ENCODE data around the gene NSMCE3.
"Not testable (repeated sequence)": the region's sequence is repeated elsewhere in the genome, so short reads cannot be mapped to it uniquely, and the experiment has no call there.

NSMCE3 gene

GRCh38 chr15:29270169-29270955 is 740 bp upstream of the NSMCE3 start:
- in situ Hi-C loops (cut with MboI; ENCODE audit: low sequenced_read_pairs), result no loop called here

- in situ Hi-C loops (cut with MboI; ENCODE audit: low sequenced_read_pairs), result no loop called here
Observed at GRCh38 chr15:29268706-29269484, 727 bp downstream of the NSMCE3 start.

- in situ Hi-C loops (cut with MboI; ENCODE audit: low sequenced_read_pairs), result no loop called here
Observed at GRCh38 chr15:29266052-29266582, 3.5 kb downstream of the NSMCE3 start.

- in situ Hi-C loops (cut with MboI; ENCODE audit: low sequenced_read_pairs), result no loop called here
Observed at GRCh38 chr15:29263289-29263688, 6.3 kb downstream of the NSMCE3 start.

GRCh38 chr15:29262738-29263137 is 6.9 kb downstream of the NSMCE3 start:
- in situ Hi-C loops (cut with MboI; ENCODE audit: low sequenced_read_pairs), result no loop called here

DNA sequence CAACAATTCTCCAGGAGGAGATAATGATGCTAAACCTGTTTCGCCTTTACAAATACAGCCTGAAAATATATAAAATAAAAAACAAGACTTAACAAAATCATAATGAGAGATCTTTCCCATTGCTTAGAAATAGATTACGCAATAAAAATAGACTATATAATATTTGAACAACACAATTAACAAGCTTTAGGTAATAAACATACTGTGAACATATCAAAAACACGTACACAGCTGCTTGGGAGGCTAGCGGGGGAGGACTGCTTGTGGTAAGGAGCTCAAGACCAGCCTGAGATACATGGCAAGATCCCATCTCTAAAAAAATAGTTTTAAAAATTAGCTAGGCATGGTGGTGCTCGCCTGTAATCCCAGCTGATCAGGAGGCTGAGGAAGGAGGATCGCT is 8.7 kb downstream of the NSMCE3 start:
- in situ Hi-C loops (cut with MboI; ENCODE audit: low sequenced_read_pairs), result no loop called here

- in situ Hi-C loops (cut with MboI; ENCODE audit: low sequenced_read_pairs), result no loop called here
Observed at GRCh38 chr15:29259233-29259632, 10.4 kb downstream of the NSMCE3 start.

DNA sequence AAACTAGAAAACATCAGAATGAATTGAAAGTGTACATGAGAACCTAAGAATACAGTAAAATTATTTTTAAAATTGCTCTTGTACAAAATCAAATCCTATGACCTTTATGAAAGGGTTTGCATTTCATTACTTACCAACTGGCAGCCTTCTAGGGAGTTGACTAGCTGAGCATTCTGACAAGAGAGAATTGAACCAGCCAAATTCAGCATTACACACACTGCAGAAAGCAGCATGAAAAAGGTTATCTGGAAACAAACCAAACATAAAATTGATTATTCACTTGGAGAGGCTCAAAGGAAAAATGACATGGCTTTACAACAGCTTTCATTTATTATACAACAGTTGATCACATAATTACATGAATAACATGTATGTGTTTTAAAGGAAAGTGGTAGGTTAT is 17.4 kb downstream of the NSMCE3 start:
- in situ Hi-C loops (cut with MboI; ENCODE audit: low sequenced_read_pairs), result no loop called here

GRCh38 chr15:29244544-29244943 is 25.1 kb downstream of the NSMCE3 start:
- in situ Hi-C loops (cut with MboI; ENCODE audit: low sequenced_read_pairs), result no loop called here

DNA sequence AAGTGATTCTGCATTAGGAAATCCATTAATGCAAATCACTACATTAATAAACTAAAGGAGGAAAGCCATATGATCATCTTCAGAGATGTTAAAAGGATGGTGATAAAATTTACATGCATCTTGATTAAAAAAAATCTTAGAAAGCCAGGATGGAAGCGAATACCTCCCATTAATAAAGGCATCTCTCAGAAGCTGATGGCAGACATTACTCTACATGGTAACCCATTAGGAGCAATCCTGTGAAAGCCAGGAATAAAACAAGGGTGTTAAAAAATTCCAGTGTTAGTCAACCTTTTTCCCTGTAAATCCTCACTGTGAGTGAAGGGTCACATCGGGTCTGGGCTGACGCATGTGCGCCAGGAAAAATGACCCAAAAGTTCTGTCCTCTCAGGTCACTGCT is 25.5 kb downstream of the NSMCE3 start:
- in situ Hi-C loops (cut with MboI; ENCODE audit: low sequenced_read_pairs), result no loop called here

DNA sequence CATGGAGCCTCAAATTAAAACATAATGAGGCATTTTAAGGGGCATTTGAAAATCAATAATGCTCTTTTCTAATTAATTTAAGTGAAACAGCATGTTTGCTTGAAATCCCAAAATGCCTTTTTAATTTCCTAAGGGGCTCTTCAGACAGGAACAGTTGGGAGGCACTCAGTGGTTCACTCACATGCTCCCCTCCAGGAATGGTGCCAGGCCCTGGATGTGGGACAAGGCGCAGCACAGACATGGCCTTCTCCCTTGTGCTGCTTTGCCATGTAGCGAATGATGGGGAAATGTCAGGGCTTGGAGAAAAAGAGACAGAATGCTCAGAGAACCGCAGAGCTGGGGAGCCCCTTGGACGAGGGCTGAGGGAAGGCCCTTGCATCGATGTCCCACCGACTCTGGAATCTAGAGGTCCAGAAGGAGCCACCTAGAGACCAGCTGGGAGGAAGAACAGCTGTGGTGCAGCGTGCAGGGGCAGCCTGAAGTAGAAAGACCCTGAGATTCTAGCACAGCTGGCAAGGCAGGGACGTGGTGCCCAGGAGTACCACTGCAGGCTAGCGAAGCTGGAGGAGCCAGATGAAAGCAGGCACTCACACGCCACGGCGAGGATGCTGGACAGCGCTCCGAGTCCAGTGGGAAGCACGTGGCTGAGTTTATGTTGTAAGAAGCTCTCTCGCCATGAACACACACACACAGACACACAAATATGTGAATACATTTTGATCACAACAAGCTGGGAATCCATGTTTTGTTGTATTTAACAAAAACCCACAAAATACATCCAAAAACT is 27.0 kb downstream of the NSMCE3 start:
- in situ Hi-C loops (cut with MboI; ENCODE audit: low sequenced_read_pairs), result no loop called here

DNA sequence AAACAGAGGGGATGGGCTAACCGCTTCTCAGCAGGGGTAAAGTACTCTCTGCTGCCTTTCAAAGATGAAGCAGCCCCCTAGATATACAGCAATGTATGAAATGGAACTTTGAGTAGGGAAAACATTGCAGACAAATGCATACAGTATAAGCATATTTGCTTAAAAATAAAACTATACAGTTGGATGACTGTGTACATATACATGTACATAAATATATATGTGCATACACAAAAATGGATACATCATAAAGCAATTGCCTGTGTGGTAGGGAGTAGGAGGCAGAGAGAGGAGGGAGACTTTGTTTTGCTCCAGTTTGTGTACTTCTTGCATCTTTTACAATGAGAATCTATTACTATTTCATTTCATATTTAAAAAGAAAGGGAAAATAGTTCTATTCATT is 28.4 kb downstream of the NSMCE3 start:
- in situ Hi-C loops (cut with MboI; ENCODE audit: low sequenced_read_pairs), result no loop called here

DNA sequence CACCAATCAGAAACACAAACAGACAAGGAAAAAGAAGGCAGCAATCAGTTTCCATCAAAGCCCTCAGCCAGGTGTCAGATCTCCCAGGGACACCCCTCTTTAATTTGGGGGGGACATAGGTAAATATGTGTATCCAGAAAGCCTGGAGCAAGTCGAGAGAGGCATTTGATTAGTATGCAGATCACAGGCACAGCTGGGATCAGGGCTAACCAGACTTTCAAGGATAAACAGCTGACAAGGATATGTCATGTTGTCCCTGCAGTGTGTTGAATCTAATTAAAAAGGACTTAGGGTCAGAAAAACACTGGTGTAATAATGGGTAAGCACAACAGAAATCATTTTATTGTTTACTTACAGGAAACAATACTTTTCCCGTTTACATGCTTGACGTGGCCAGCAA is 30.2 kb downstream of the NSMCE3 start:
- in situ Hi-C loops (cut with MboI; ENCODE audit: low sequenced_read_pairs), result no loop called here

GRCh38 chr15:29233566-29233965 is 36.1 kb downstream of the NSMCE3 start:
- in situ Hi-C loops (cut with MboI; ENCODE audit: low sequenced_read_pairs), result no loop called here

- in situ Hi-C loops (cut with MboI; ENCODE audit: low sequenced_read_pairs), result no loop called here
Observed at GRCh38 chr15:29226436-29227208, 43.0 kb downstream of the NSMCE3 start.

DNA sequence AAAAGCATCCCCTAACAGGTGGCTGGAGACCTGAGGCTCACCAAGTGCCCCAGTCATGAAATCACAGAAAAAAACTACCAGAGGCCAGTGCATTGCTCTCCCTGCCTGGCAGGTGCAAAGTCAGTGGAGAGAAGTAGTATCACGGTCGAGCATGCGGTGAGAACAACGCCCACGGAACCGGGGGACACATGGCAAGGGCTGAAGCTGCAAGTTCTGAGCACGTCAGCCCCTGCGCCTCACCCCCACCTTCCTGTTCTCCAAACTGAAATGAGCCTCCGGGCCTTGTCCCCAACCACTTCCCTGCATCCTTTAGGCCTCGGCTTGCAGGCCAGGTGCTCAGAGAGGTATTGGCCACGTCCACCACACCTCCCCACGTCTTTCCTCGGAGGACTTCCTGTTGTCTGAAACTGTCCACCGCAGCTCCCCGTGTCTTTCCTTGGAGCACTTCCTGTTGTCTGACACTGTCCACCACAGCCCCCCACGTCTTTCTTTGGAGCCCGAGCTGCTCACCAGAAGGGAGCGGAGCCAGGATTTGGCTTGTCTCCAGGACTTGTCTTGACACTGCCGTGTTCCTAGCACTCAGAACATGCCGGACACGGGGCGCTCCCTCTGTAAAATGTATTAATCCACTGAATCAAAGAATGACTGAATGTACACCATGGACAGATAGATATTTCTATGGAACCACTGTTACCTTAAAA is 43.9 kb downstream of the NSMCE3 start:
- in situ Hi-C loops (cut with MboI; ENCODE audit: low sequenced_read_pairs), result no loop called here

DNA sequence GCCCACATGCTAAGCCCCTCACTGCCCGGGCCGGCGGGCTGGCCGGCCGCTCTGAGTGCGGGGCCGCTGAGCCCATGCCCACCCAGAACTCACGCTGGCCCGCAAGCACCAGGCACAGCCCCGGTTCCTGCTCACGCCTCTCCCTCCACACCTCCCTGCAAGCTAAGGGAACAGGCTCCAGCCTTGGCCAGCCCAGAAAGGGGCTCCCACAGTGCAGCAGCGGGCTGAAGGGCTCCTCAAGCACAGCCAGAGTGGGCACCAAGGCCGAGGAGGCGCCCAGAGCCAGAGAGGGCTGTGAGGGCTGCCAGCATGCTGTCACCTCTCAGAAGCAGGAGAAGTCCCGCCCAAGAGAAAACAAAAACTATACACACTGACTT is 44.6 kb downstream of the NSMCE3 start:
- in situ Hi-C loops (cut with MboI; ENCODE audit: low sequenced_read_pairs), result not testable (repeated sequence)

DNA sequence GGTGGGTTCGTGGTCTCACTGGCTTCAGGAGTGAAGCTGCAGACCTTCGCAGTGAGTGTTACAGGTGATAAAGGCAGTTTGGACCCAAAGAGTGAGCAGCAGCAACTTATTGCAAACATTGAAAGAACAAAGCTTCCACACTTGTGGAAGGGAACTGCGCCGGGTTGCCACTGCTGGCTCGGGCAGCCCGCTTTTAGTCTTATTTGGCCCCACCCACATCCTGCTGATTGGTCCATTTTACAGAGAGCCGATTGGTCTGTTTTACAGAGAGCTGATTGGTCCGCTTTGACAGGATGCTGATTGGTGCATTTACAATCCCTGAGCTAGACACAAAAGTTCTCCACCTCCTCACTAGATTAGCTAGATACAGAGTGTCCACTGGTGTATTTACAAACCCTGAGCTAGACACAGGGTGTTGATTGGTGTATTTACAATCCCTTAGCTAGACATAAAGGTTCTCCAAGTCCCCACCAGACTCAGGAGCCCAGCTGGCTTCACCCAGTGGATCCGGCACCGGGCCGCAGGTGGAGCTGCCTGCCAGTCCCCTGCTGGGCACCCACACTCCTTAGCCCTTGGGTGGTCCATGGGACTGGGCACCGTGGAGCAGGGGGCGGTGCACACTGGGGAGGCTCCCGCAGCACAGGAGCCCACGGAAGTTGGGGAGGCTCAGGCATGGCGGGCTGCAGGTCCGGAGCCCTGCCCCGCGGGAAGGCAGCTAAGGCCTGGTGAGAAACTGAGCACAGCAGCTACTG is 45.2 kb downstream of the NSMCE3 start:
- in situ Hi-C loops (cut with MboI; ENCODE audit: low sequenced_read_pairs), result not testable (repeated sequence)

DNA sequence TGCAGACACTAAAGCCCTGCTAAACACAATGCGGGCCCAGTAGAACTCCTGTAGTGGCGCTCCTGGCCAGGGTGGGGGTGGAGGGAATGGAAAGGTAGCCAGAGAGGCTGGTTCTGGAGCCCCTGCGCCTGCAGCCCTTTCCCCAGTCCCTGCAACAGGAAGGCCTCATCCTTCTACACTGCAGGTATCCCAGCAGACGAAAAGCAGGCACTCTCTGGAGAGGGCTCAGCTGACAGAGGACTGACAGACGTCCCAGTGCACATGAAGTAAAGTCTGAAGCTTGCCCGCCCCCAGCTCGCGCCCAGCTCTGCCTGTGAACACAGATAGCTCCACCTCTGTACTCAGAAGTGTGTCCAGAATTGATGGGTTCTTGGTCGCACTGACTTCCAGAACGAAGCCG is 46.0 kb downstream of the NSMCE3 start:
- in situ Hi-C loops (cut with MboI; ENCODE audit: low sequenced_read_pairs), result no loop called here
